GM12878 (cell line): ENCODE results near the gene PLAGL1. TPM values are rescaled to one million over a fixed set of nuclear protein-coding genes. Genes with fewer than 3 reads are reported as not detected.

Source experiments
- ATAC-seq: fragments of 200-7000 bp; cut with Tn5 transposase; 3 replicates; pipeline ENCODE4 v1.9.1; 2020; ENCODE audit warnings: mild to moderate bottlenecking, moderate library complexity
- BruUV-seq: library from RNA; stranded (reverse); fragments of 400-500 nt; replicated peaks from 2 replicates; lab custom pipeline; 2021; lab: Mats Ljungman, UMichigan
- CTCF ChIA-PET: fragments of 300-600 bp; sonication (Branson Sonifier 250); formaldehyde crosslinking; extraction: SDS; loops from one replicate; lab custom pipeline; 2021; ENCODE audit warnings: inconsistent platforms; lab: Yijun Ruan, JAX
- POLR2A ChIA-PET: fragments of 350-600 bp; formaldehyde crosslinking; extraction: SDS; loops from one replicate; lab custom pipeline; 2021; ENCODE audit warnings: inconsistent platforms; lab: Charles Lee
- RAD21 ChIA-PET: fragments of 300-600 bp; sonication (Branson Sonifier 250); formaldehyde crosslinking; loops from one replicate; lab custom pipeline; 2023; ENCODE audit warnings: antibody characterized with exemption; ENCODE audit not compliant: unreplicated experiment; lab: Charles Lee
- SMC1A ChIA-PET: fragments of 300-600 bp; sonication (Branson Sonifier 250); formaldehyde crosslinking; loops from one replicate; lab custom pipeline; 2023; ENCODE audit not compliant: unreplicated experiment, uncharacterized antibody; lab: Charles Lee
- DNase-seq: peaks from one replicate; pipeline ENCODE4 v3.0.0-alpha.2; 2011; ENCODE audit warnings: low read depth, low spot score
- FAIRE-seq: peaks from 3 replicates; lab custom pipeline; 2011; peaks lifted over from hg19 to GRCh38; lab: Jason Lieb, UNC
- H2AFZ ChIP-seq: 2 replicates; pipeline ENCODE4 v1.6.0; 2011; ENCODE audit warnings: low read depth, low read length, control low read depth; ENCODE audit not compliant: control insufficient read depth
- H3K27ac ChIP-seq: 2 replicates; pipeline ENCODE4 v1.5.1; 2011; ENCODE audit warnings: control low read depth; ENCODE audit not compliant: control insufficient read depth, insufficient read depth
- H3K27me3 ChIP-seq, 2 experiments: replicated peaks in 1 of 2; 2 replicates each; pipeline versions ENCODE4 v1.6.0 to v1.6.1; 2011; ENCODE audit warnings: low read length in 1 of 2; ENCODE audit not compliant: control insufficient read depth in 2 of 2, insufficient read depth in 2 of 2
- H3K36me3 ChIP-seq, 2 experiments: 2 replicates each; pipeline ENCODE4 v1.5.1; 2011; ENCODE audit warnings: low read length in 1 of 2; ENCODE audit not compliant: control insufficient read depth in 2 of 2, insufficient read depth in 2 of 2
- H3K4me1 ChIP-seq: 2 replicates; pipeline ENCODE4 v1.6.1; 2011; ENCODE audit warnings: mild to moderate bottlenecking, low read length, moderate library complexity, mixed read lengths; ENCODE audit not compliant: control insufficient read depth, insufficient read depth
- H3K4me2 ChIP-seq: 2 replicates; pipeline ENCODE4 v1.6.0; 2011; ENCODE audit warnings: control low read depth; ENCODE audit not compliant: control insufficient read depth, insufficient read depth
- H3K4me3 ChIP-seq: fragments of 200-600 bp; sonication (generic); 2 replicates; pipeline ENCODE4 v1.5.1; 2016
- H3K79me2 ChIP-seq: 2 replicates; pipeline ENCODE4 v1.6.0; 2011; ENCODE audit warnings: low read length; ENCODE audit not compliant: control insufficient read depth, insufficient read depth
- H3K9ac ChIP-seq: 2 replicates; pipeline ENCODE4 v1.8.0; 2011; ENCODE audit warnings: low read length, control low read depth, mixed read lengths; ENCODE audit not compliant: control insufficient read depth, insufficient read depth
- H3K9me3 ChIP-seq: replicated peaks from 3 replicates; pipeline ENCODE4 v1.5.1; 2011; ENCODE audit warnings: mild to moderate bottlenecking, low read length; ENCODE audit not compliant: control insufficient read depth, insufficient read depth
- H4K20me1 ChIP-seq: 2 replicates; pipeline ENCODE4 v1.6.0; 2011; ENCODE audit not compliant: control insufficient read depth, insufficient read depth
- EP300 ChIP-seq, 2 experiments: fragments of 150-350 bp in 1 of 2; IDR thresholded peaks; 2 replicates each; pipeline ENCODE4 v1.6.1; 2011 to 2012; ENCODE audit warnings: low read depth in 2 of 2, low read length in 2 of 2, borderline replicate concordance in 1 of 2, improper control_type of control experiment in 1 of 2, inconsistent platforms in 1 of 2; ENCODE audit not compliant: control insufficient read depth in 1 of 2
- GATAD2B ChIP-seq: fragments of 450-650 bp; conservative IDR thresholded peaks from 2 replicates; pipeline ENCODE4 v1.6.1; 2017; ENCODE audit warnings: low read depth, mild to moderate bottlenecking, moderate library complexity
- RELB ChIP-seq: fragments of 450-650 bp; IDR thresholded peaks from 2 replicates; pipeline ENCODE4 v1.6.1; 2017; ENCODE audit warnings: low read depth, mild to moderate bottlenecking, moderate library complexity
- ZNF217 ChIP-seq: fragments of 450-650 bp; IDR thresholded peaks from 2 replicates; pipeline ENCODE4 v1.6.1; 2017; ENCODE audit warnings: antibody characterized with exemption, mild to moderate bottlenecking
- WGBS: methylation state at CpG from one replicate; pipeline ENCODE4 v1.1.6; 2016; ENCODE audit warnings: low lambda C conversion rate; ENCODE audit not compliant: insufficient replicate concordance, insufficient coverage; ENCODE audit errors: missing lambda C conversion rate; 5-methylcytosine and 5-hydroxymethylcytosine counted together
- in situ Hi-C: fragments of 300-500 bp; cut with MboI; formaldehyde crosslinking; loops from 9 replicates; pipeline ENCODE4 v1.14.3; 2018; ENCODE audit warnings: mixed read lengths
- intact Hi-C: fragments of 100-400 bp; cut with micrococcal nuclease; formaldehyde crosslinking; loops from one replicate; pipeline ENCODE4 v1.14.2; 2022; ENCODE audit not compliant: unreplicated experiment
- polyA plus RNA-seq, 11 experiments: library from polyadenylated mRNA; depleted of rRNA in 4 of 11; unstranded in 6 of 11; stranded (reverse) in 5 of 11; fragments of >200 nt; fragmentation: Nextera tagmentation in 4 of 11; fragmentation: Illumina TruSeq in 1 of 11; extraction: Ambion mirVana in 4 of 11; extraction: Trizol in 1 of 11; gene quantifications; 1 replicate in 1 of 11; 2 replicates in 10 of 11; pipeline versions ENCODE4 v1.2.1 to v1.2.3, GENCODE V29; 2011 to 2016; ENCODE audit warnings: inconsistent platforms in 2 of 11, missing spikeins in 2 of 11, low read depth in 1 of 11
- total RNA-seq, 4 experiments: library from RNA; depleted of rRNA in 3 of 4; stranded (reverse); fragments of >200 nt in 3 of 4; fragmentation: Illumina TruSeq in 1 of 4; extraction: Trizol in 1 of 4; gene quantifications; 2 replicates each; pipeline versions ENCODE4 v1.2.1 to v1.2.3, GENCODE V29; 2013 to 2021
- TF ChIP-seq, protein P1 (sequence below), 3 experiments: IDR thresholded peaks in 2 of 3; conservative IDR thresholded peaks in 1 of 3; 2 replicates each; pipeline ENCODE4 v1.5.1; 2011; ENCODE audit warnings: low read depth in 3 of 3, low read length in 3 of 3, mild to moderate bottlenecking in 3 of 3, control low read depth in 2 of 3, moderate library complexity in 2 of 3, inconsistent platforms in 1 of 3, mixed read lengths in 1 of 3; ENCODE audit not compliant: control insufficient read depth in 2 of 3, insufficient read depth in 1 of 3; ENCODE audit errors: extremely low read depth in 1 of 3

The PLAGL1 gene
- total and polyA plus RNA-seq, 10 of the 15 experiments (the other 5 are each of a cell fraction or from before 2014, with no cell fraction given) = 2.6 to 19.1 (median 5.7) TPM

DNA sequence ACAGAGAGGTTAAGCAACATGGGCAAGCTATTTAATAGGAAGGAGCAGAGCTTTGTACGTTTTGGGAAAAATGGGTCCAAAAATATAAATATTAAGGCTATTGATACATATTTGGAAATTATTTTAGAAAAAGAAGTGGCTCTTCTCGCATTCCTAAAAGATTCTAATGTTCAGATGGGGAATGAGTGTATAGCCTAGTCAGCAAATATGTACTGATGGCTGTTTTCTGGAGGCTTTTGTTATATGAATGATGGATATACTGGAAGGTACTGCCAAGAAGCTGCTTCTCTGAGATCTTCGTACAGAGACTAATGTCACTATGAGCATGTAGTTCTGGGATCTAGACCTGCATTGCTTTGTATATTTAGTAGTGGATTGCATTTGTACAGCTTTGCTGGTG, 71.7 kb downstream of the PLAGL1 start (continued):
- TF ChIP-seq RELB = no peak

DNA sequence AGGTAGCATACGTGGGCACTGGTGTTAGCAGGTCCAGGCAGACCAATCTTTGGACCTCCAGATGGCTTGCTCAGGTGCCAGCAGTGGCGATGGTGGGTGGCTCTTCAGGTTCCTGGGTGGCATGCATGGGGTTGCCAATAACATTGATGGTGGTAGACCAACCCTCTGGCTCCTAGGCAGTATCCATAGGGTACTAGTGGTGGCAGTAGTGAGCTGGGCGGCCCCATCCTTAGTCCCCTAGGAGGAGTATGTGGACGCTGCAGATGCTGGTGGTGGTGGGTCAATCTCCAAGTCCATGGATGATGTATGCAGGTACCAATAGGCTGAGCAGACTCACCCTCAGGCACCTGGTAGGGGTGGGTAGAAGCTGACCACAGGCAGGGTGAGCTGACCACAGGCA, 73.2 kb downstream of the PLAGL1 start:
- no peak overlapping the region for H2AFZ ChIP-seq
- H3K4me3 ChIP-seq = no peak overlapping the region
- ChIA-PET CTCF (interaction anchor here (0.9 to 1.9 kb wide), 2 partner anchors 154 to 273 kb away, joined by 5 to 8 read pairs; no protein-coding TSS in a partner anchor), POLR2A (interaction anchor here (0.5 kb wide), 1 partner anchor 110 kb away, joined by 4 read pairs; no protein-coding TSS in a partner anchor), SMC1A (no interaction called here), RAD21 (no interaction called here)
- peaks cover 5% of the 10 kb centered on the region; the same call in 1 of the 2 replicates for H3K4me1 ChIP-seq
- no peak overlapping the region for H3K9ac ChIP-seq
- H3K27me3 ChIP-seq = no peaks in the 10 kb centered on the region
- no peaks in the 10 kb centered on the region for H4K20me1 ChIP-seq
- DNase-seq = no peak
- H3K4me2 ChIP-seq = no peak overlapping the region
- WGBS = 56% methylated on average over 4 of the region's 4 CpGs
- no peaks in the 10 kb centered on the region; the same call in 1 of the 3 replicates for H3K9me3 ChIP-seq
- in situ Hi-C loops = no loop called here
- H3K79me2 ChIP-seq = no peaks in the 10 kb centered on the region
- BruUV-seq = no TSS peak
- intact Hi-C loops = no loop called here
- no peaks in the 10 kb centered on the region for H3K36me3 ChIP-seq
- TF ChIP-seq ZNF217 (no peak), EP300 (IDR thresholded peaks at IDR 0.05; ENCODE audit: borderline replicate concordance in 1 of 2, control insufficient read depth in 1 of 2, low read depth in 2 of 2, low read length in 2 of 2) (no peak), GATAD2B (no peak)
- TF ChIP-seq, protein P1, sequence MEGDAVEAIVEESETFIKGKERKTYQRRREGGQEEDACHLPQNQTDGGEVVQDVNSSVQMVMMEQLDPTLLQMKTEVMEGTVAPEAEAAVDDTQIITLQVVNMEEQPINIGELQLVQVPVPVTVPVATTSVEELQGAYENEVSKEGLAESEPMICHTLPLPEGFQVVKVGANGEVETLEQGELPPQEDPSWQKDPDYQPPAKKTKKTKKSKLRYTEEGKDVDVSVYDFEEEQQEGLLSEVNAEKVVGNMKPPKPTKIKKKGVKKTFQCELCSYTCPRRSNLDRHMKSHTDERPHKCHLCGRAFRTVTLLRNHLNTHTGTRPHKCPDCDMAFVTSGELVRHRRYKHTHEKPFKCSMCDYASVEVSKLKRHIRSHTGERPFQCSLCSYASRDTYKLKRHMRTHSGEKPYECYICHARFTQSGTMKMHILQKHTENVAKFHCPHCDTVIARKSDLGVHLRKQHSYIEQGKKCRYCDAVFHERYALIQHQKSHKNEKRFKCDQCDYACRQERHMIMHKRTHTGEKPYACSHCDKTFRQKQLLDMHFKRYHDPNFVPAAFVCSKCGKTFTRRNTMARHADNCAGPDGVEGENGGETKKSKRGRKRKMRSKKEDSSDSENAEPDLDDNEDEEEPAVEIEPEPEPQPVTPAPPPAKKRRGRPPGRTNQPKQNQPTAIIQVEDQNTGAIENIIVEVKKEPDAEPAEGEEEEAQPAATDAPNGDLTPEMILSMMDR (IDR thresholded peaks at IDR 0.05 in 2 of 3, conservative IDR thresholded peaks at IDR 0.05 in 1 of 3; ENCODE audit: control insufficient read depth in 2 of 3, extremely low read depth in 1 of 3, insufficient read depth in 1 of 3, low read depth in 3 of 3, low read length in 3 of 3) = 0 out of 6 replicates have a peak, but pooled peaks of 1 of the 3 experiments have one; percentile 1
- no peak for ATAC-seq
- no peak for FAIRE-seq
- H3K27ac ChIP-seq = no peak overlapping the region
